RKO (cell line): ENCODE data around the gene MARCHF4.

Experiments used
- DNase-seq: peaks from one replicate; pipeline ENCODE4 v3.0.0-alpha.2; 2016; ENCODE audit warnings: low spot score

Gene MARCHF4

GRCh38 chr2:216371721-216372702, at the start of gene MARCHF4:
TSS of gene MARCHF4 (minus strand) at chr2:216372483. CDS start at chr2:216370260, 2,223 bp downstream.
- no peak for DNase-seq

GRCh38 chr2:216420367-216421101, 48.3 kb upstream of the MARCHF4 start:
- no peak for DNase-seq

- DNase-seq: no peak
Observed at GRCh38 chr2:216418981-216419380, 46.7 kb upstream of the MARCHF4 start.

- DNase-seq: no peak
Observed at GRCh38 chr2:216416571-216417307, 44.5 kb upstream of the MARCHF4 start.

GRCh38 chr2:216415541-216415940, 43.3 kb upstream of the MARCHF4 start:
- no peak for DNase-seq

- no peak for DNase-seq
Observed at GRCh38 chr2:216414772-216415319, 42.6 kb upstream of the MARCHF4 start.

- DNase-seq: no peak
Observed at GRCh38 chr2:216413882-216414281, 41.6 kb upstream of the MARCHF4 start.

- DNase-seq: peak; percentile 99
Observed at GRCh38 chr2:216412022-216412999, 40.0 kb upstream of the MARCHF4 start, which contains the start of gene SMARCAL1. TSS of gene SMARCAL1 (plus strand) at chr2:216412484. CDS start at chr2:216414705, 2,221 bp downstream.

GRCh38 chr2:216410550-216410949, 38.3 kb upstream of the MARCHF4 start:
- DNase-seq: no peak

- no peak for DNase-seq
Observed at GRCh38 chr2:216408426-216409290, 36.4 kb upstream of the MARCHF4 start.

GRCh38 chr2:216406826-216407225, 34.5 kb upstream of the MARCHF4 start:
- DNase-seq: no peak

GRCh38 chr2:216405588-216405987, 33.3 kb upstream of the MARCHF4 start:
- DNase-seq: no peak

GRCh38 chr2:216404010-216404618, 31.8 kb upstream of the MARCHF4 start:
- peak; percentile 63 for DNase-seq

GRCh38 chr2:216402751-216403150, 30.5 kb upstream of the MARCHF4 start:
- no peak for DNase-seq

GRCh38 chr2:216399621-216400020, 27.3 kb upstream of the MARCHF4 start:
- DNase-seq: no peak

- DNase-seq: no peak
Observed at GRCh38 chr2:216394881-216395280, 22.6 kb upstream of the MARCHF4 start.

- no peak for DNase-seq
Observed at GRCh38 chr2:216392945-216393840, 20.9 kb upstream of the MARCHF4 start.

GRCh38 chr2:216392018-216392562, 19.8 kb upstream of the MARCHF4 start:
- DNase-seq: no peak
